Suprapubic skin (tissue), 4 donors: ENCODE data around the gene DCST1. TPM values are rescaled to one million over a fixed set of nuclear protein-coding genes. Genes with fewer than 3 reads are reported as not detected.

Source experiments
- DNase-seq, 2 donors: peaks; one replicate each; pipeline ENCODE4 v3.0.0-alpha.2; 2019; ENCODE audit warnings: low spot score in 2 of 2
- H3K27ac ChIP-seq: fragments of 200-600 bp; sonication (generic); one replicate; pipeline ENCODE4 v1.5.1; 2019
- H3K27me3 ChIP-seq: fragments of 200-600 bp; sonication (generic); one replicate; pipeline ENCODE4 v1.5.1; 2019
- H3K36me3 ChIP-seq: fragments of 200-600 bp; sonication (generic); one replicate; pipeline ENCODE4 v1.5.1; 2019
- H3K4me1 ChIP-seq: fragments of 200-600 bp; sonication (generic); one replicate; pipeline ENCODE4 v1.5.1; 2019
- H3K4me3 ChIP-seq: fragments of 200-600 bp; sonication (generic); one replicate; pipeline ENCODE4 v1.5.1; 2019; ENCODE audit warnings: mild to moderate bottlenecking
- H3K9me3 ChIP-seq: fragments of 200-600 bp; sonication (generic); one replicate; pipeline ENCODE4 v1.5.1; 2019
- EP300 ChIP-seq: sonication (generic); formaldehyde crosslinking; IDR thresholded peaks from one replicate; pipeline ENCODE4 v1.6.1; 2017; ENCODE audit warnings: antibody characterized with exemption
- POLR2A ChIP-seq, 2 donors: fragments of 450-650 bp; IDR thresholded peaks; one replicate each; pipeline ENCODE4 v1.6.1; 2017; ENCODE audit warnings: antibody characterized with exemption in 2 of 2, mild to moderate bottlenecking in 2 of 2, moderate library complexity in 2 of 2
- POLR2AphosphoS5 ChIP-seq, 3 donors: sonication (generic); formaldehyde crosslinking; IDR thresholded peaks; one replicate each; pipeline ENCODE4 v1.6.1; 2017; ENCODE audit warnings: antibody characterized with exemption in 3 of 3
- WGBS: methylation state at CpG from one replicate; pipeline ENCODE4 v1.1.5; 2018; 5-methylcytosine and 5-hydroxymethylcytosine counted together
- total RNA-seq, 4 donors: library from RNA; depleted of rRNA; stranded (reverse); fragments of >200 nt; gene quantifications; one replicate each; pipeline ENCODE4 v1.1.0, GENCODE V29; 2016
- TF ChIP-seq, protein P1 (sequence below), 2 donors: fragments of 200-600 bp in 1 of 2; fragments of 450-650 bp in 1 of 2; sonication (generic) in 1 of 2; IDR thresholded peaks; one replicate each; pipeline ENCODE4 v1.5.1; 2016 to 2019; ENCODE audit warnings: antibody characterized with exemption in 2 of 2, mild to moderate bottlenecking in 1 of 2, moderate library complexity in 1 of 2

DCST1 gene
- total RNA-seq, 4 donors from 2014 or later = 0.55 to 8.2 (median 2.8) TPM

DNA sequence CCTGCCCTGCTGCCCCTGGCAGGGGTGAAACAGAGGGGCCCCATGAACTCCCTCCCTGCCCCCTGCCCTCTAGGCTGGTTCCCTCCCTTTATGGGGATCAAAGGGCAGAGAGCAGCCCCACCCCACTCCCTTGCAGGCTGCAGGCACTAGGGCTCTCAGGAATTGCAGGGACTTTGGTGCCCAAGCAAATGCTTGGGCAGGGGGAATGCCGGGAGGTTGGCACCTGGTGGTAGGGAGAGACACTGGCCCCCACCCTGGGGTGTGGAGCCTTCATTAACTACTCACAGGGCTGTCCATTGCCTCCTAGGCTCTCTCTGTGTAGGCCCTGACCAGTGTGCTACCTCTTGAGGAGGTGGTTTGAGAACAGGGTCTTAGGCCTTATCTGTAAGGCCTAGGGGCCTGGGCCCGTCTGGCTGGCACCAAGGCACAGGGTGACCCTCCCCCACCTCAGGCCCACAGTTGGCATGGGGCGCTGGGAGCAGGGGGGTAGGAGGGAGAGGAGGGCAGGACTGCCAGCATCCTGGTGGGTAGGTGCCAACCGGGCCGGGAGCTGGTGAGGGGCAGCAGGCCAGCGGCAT is 26.3 kb upstream of the DCST1 start:
- TF ChIP-seq, protein P1, sequence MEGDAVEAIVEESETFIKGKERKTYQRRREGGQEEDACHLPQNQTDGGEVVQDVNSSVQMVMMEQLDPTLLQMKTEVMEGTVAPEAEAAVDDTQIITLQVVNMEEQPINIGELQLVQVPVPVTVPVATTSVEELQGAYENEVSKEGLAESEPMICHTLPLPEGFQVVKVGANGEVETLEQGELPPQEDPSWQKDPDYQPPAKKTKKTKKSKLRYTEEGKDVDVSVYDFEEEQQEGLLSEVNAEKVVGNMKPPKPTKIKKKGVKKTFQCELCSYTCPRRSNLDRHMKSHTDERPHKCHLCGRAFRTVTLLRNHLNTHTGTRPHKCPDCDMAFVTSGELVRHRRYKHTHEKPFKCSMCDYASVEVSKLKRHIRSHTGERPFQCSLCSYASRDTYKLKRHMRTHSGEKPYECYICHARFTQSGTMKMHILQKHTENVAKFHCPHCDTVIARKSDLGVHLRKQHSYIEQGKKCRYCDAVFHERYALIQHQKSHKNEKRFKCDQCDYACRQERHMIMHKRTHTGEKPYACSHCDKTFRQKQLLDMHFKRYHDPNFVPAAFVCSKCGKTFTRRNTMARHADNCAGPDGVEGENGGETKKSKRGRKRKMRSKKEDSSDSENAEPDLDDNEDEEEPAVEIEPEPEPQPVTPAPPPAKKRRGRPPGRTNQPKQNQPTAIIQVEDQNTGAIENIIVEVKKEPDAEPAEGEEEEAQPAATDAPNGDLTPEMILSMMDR (IDR thresholded peaks at IDR 0.05) = no peak
- no peak for TF ChIP-seq POLR2AphosphoS5 (IDR thresholded peaks at IDR 0.05)
- TF ChIP-seq POLR2A (IDR thresholded peaks at IDR 0.05) = no peak
- no peak for TF ChIP-seq EP300
- peak overlapping the region; percentile 97 for H3K4me3 ChIP-seq
- H3K4me1 ChIP-seq = peaks cover 79% of the 10 kb centered on the region
- peak overlapping the region; percentile 96 for H3K27ac ChIP-seq
- DNase-seq = no peak
- H3K36me3 ChIP-seq = no peaks in the 10 kb centered on the region
- H3K9me3 ChIP-seq = no peaks in the 10 kb centered on the region
- H3K27me3 ChIP-seq = no peaks in the 10 kb centered on the region
- WGBS = 31% methylated on average over 6 of the region's 6 CpGs

DNA sequence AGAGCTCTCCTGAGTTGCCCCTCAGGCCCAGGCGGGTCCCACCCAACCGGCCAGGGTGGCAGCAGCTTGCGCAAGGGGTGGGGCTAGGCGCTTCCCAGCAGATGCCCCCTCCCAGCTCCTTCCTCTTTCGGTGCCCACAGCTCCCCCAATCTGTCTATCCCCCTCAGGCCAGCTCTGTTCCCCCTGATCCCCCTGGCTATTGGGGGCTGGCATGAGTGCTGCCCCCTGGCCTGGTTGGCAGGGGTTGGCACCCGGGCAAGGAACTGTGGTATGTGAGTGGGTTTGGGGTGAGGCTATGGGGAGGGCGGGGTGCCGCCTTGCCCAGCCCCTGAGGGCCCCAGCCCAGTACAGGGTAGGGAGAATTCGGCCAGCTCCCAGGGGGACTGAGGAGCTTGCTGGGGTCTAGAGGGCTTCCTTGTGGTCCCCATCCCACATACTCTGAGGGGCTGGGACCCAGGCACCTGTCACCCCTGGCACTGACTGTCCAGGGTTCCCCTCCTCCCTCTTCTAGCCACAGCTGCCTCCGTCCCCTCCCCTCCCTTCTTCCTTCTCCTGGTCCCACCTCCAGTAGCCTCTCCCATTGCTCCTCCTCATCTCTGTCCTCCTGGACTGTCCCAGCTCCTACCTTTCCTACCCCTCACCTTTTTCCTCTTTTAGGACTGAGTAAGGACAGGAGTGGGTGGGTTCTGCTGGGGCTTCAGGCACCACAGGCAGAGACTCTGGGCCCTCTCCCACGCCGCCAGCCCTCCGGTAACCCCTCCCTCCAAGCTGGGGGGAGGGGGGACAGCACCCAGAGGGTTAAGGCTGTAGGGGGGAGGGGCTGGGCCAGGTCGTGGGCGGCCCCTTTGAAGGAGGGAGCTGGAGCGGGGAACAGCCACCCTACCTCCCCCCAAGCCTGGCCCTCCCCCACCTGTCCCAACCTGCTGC is 25.3 kb upstream of the DCST1 start:
- H3K27me3 ChIP-seq = no peaks in the 10 kb centered on the region
- H3K4me1 ChIP-seq = peaks cover 89% of the 10 kb centered on the region
- H3K4me3 ChIP-seq = peak overlapping the region; percentile 97
- no peak for TF ChIP-seq POLR2A (IDR thresholded peaks at IDR 0.05)
- TF ChIP-seq POLR2AphosphoS5 (IDR thresholded peaks at IDR 0.05) = no peak
- no peak for TF ChIP-seq EP300
- TF ChIP-seq, protein P1 (IDR thresholded peaks at IDR 0.05) = no peak
- no peaks in the 10 kb centered on the region for H3K9me3 ChIP-seq
- DNase-seq = no peak
- peak overlapping the region; percentile 96 for H3K27ac ChIP-seq
- WGBS = 36% methylated on average over 13 of the region's 16 CpGs
- no peaks in the 10 kb centered on the region for H3K36me3 ChIP-seq

DNA sequence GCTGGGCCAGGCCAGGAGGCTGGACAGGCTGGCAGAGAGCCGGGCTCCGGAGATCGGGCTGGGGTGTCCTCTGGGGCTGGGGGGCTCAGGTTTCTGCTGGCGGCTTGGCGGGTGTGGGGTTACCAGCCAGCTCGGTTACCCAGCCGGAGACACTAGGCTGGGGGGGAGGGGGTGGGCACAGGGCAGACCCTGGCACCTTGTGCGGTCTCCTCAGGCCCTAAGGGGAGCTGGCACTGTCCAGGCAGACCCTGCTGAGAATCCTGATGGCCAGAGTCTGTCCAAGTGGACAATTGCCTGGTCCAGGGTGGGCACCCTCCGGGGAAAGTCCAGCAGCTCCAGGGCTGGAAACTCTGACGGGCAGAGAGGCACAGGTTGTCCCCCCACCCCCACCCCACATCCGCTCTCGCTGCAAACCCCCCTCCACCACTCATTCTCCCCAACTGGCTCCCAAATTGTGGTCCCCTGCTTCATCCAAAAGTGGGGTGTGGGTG is 24.4 kb upstream of the DCST1 start:
- WGBS = 68% methylated on average over 5 of the region's 12 CpGs
- H3K36me3 ChIP-seq = peaks cover 5% of the 10 kb centered on the region
- peaks cover 93% of the 10 kb centered on the region for H3K4me1 ChIP-seq
- TF ChIP-seq POLR2AphosphoS5 (IDR thresholded peaks at IDR 0.05) (no peak), POLR2A (IDR thresholded peaks at IDR 0.05) (no peak)
- TF ChIP-seq, protein P1 (IDR thresholded peaks at IDR 0.05) = no peak
- peak overlapping the region; percentile 97 for H3K4me3 ChIP-seq
- H3K27ac ChIP-seq = peak overlapping the region; percentile 96
- no peak for DNase-seq
- H3K9me3 ChIP-seq = no peaks in the 10 kb centered on the region
- H3K27me3 ChIP-seq = no peaks in the 10 kb centered on the region

DNA sequence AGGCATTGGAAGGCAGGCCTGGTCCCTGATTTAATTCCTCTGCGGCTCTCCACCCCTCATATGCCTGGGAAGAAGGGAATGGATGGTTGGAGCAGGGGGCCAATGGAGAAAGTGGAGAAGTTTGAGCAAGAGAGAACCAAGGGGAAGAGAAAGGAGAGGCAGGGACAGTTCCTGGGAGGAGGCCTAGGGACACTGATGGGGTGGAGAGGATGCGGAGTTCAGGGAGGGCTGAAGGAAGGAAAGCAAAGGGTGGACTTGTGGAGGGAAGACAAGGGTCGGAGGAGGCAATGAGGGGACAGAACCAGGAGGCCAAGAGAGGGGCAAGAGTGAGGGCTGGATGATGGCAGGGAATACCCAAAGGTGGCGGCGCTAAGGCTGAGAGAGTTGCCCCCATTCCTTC is 23.9 kb upstream of the DCST1 start:
- no peaks in the 10 kb centered on the region for H3K9me3 ChIP-seq
- H3K36me3 ChIP-seq = peaks cover 9% of the 10 kb centered on the region
- peak overlapping the region; percentile 97 for H3K4me3 ChIP-seq
- DNase-seq = no peak
- WGBS = 71% methylated on average over 5 of the region's 5 CpGs
- peaks cover 91% of the 10 kb centered on the region for H3K4me1 ChIP-seq
- TF ChIP-seq EP300 (no peak), POLR2A (IDR thresholded peaks at IDR 0.05) (no peak), POLR2AphosphoS5 (IDR thresholded peaks at IDR 0.05) (no peak)
- TF ChIP-seq, protein P1 (IDR thresholded peaks at IDR 0.05) = no peak
- H3K27me3 ChIP-seq = no peaks in the 10 kb centered on the region
- H3K27ac ChIP-seq = peak overlapping the region; percentile 96
